SK-N-MC (cell line): ENCODE data around the gene NCBP3.

ENCODE experiments used
- DNase-seq: peaks from one replicate; pipeline ENCODE4 v3.0.0-alpha.2; 2011; ENCODE audit warnings: low read depth, low spot score
- H3K27ac ChIP-seq: fragments of 200-600 bp; sonication (generic); 2 replicates; pipeline ENCODE4 v1.5.1; 2016; ENCODE audit warnings: mixed run types
- H3K36me3 ChIP-seq: fragments of 200-600 bp; sonication (generic); 2 replicates; pipeline ENCODE4 v1.6.1; 2017; ENCODE audit warnings: antibody characterized with exemption, low read length, mixed read lengths; ENCODE audit not compliant: insufficient read depth
- H3K4me3 ChIP-seq: fragments of 200-600 bp; sonication (generic); 2 replicates; pipeline ENCODE4 v1.5.1; 2016
- H3K9ac ChIP-seq: fragments of 200-600 bp; sonication (generic); 2 replicates; pipeline ENCODE4 v1.8.0; 2017; ENCODE audit warnings: mixed run types, mixed read lengths; ENCODE audit not compliant: insufficient read length
- H3K9me3 ChIP-seq: fragments of 200-600 bp; sonication (generic); 2 replicates; pipeline ENCODE4 v1.6.1; 2017; ENCODE audit warnings: low read depth, mild to moderate bottlenecking, antibody characterized with exemption, low read length, moderate library complexity, mixed read lengths
- EZH2 ChIP-seq: fragments of 200-600 bp; sonication (generic); IDR thresholded peaks from one replicate; pipeline ENCODE4 v1.6.1; 2017; ENCODE audit warnings: antibody characterized with exemption
- FOXP2 ChIP-seq: optimal IDR thresholded peaks from 2 replicates; pipeline ENCODE3; 2011; ENCODE audit warnings: mild to moderate bottlenecking, moderate library complexity; ENCODE audit not compliant: insufficient read depth; ENCODE audit errors: extremely low read length, control extremely low read depth
- POLR2AphosphoS5 ChIP-seq: IDR thresholded peaks from 2 replicates; pipeline ENCODE4 v1.6.1; 2012; ENCODE audit warnings: mild to moderate bottlenecking, low read depth, low read length, borderline replicate concordance

NCBP3 gene

GRCh38 chr17:3803308-3803640 is 42.8 kb downstream of the NCBP3 start:
- no peak for TF ChIP-seq EZH2
- TF ChIP-seq FOXP2 = no peak
- no peak for TF ChIP-seq POLR2AphosphoS5
- DNase-seq = no peak
- Histone ChIP-seq H3K4me3 (no peak overlapping the region), H3K9me3 (no peaks in the 10 kb centered on the region), H3K27ac (no peak overlapping the region), H3K9ac (no peak overlapping the region), H3K36me3 (peaks cover 12% of the 10 kb centered on the region)

- DNase-seq = no peak
- no peak overlapping the region for H3K27ac ChIP-seq
- TF ChIP-seq POLR2AphosphoS5 (no peak), FOXP2 (no peak), EZH2 (no peak)
- H3K36me3 ChIP-seq = peaks cover 6% of the 10 kb centered on the region
- no peak overlapping the region for H3K4me3 ChIP-seq
- H3K9me3 ChIP-seq = no peaks in the 10 kb centered on the region
- no peak overlapping the region for H3K9ac ChIP-seq
These were observed 43.4 kb downstream of the NCBP3 start for GRCh38 chr17:3802461-3803307.

- no peaks in the 10 kb centered on the region; the same call in 1 of the 2 replicates for H3K36me3 ChIP-seq
- H3K27ac ChIP-seq = no peak overlapping the region
- no peak overlapping the region for H3K9ac ChIP-seq
- H3K4me3 ChIP-seq = no peak overlapping the region
- TF ChIP-seq FOXP2 = no peak
- TF ChIP-seq POLR2AphosphoS5 = no peak
- no peak for TF ChIP-seq EZH2
- DNase-seq = no peak
- no peaks in the 10 kb centered on the region for H3K9me3 ChIP-seq
These were observed 44.3 kb downstream of the NCBP3 start for GRCh38 chr17:3801792-3802191.

GRCh38 chr17:3801347-3801746 is 44.7 kb downstream of the NCBP3 start:
- no peak for DNase-seq
- Histone ChIP-seq H3K9ac (no peak overlapping the region), H3K27ac (no peak overlapping the region), H3K9me3 (no peaks in the 10 kb centered on the region), H3K36me3 (no peaks in the 10 kb centered on the region; the same call in 1 of the 2 replicates), H3K4me3 (no peak overlapping the region)
- no peak for TF ChIP-seq POLR2AphosphoS5
- TF ChIP-seq FOXP2 = no peak
- no peak for TF ChIP-seq EZH2

- no peak for DNase-seq
- no peaks in the 10 kb centered on the region for H3K36me3 ChIP-seq
- no peak within 1 kb of the TSS for H3K9ac ChIP-seq
- no peak within 1 kb of the TSS for H3K4me3 ChIP-seq
- H3K27ac ChIP-seq = no peak within 1 kb of the TSS
- no peaks in the 10 kb centered on the region for H3K9me3 ChIP-seq
- TF ChIP-seq POLR2AphosphoS5 = no peak
- TF ChIP-seq EZH2 = no peak
- TF ChIP-seq FOXP2 = no peak
These were observed 45.4 kb downstream of the NCBP3 start, which contains the start of gene ITGAE for GRCh38 chr17:3800362-3801271. Gene ITGAE (minus strand): TSS chr17:3801188. CDS start chr17:3801144, 44 bp downstream.

GRCh38 chr17:3799181-3799945 is 46.7 kb downstream of the NCBP3 start:
- Histone ChIP-seq H3K27ac (no peak overlapping the region), H3K36me3 (no peaks in the 10 kb centered on the region), H3K9me3 (no peaks in the 10 kb centered on the region), H3K4me3 (no peak overlapping the region), H3K9ac (no peak overlapping the region)
- no peak for DNase-seq
- no peak for TF ChIP-seq FOXP2
- TF ChIP-seq POLR2AphosphoS5 = no peak

GRCh38 chr17:3798273-3799180 is 47.5 kb downstream of the NCBP3 start:
- no peak overlapping the region for H3K9ac ChIP-seq
- H3K9me3 ChIP-seq = no peaks in the 10 kb centered on the region
- no peak overlapping the region for H3K27ac ChIP-seq
- TF ChIP-seq POLR2AphosphoS5 (no peak), FOXP2 (no peak), EZH2 (no peak)
- H3K36me3 ChIP-seq = no peaks in the 10 kb centered on the region
- DNase-seq = no peak
- no peak overlapping the region for H3K4me3 ChIP-seq
